Uterus (tissue), 2 donors: ENCODE data around the gene BET1L.
"Not testable (repeated sequence)": the region's sequence is repeated elsewhere in the genome, so short reads cannot be mapped to it uniquely, and the experiment has no call there.

Source experiments
- CTCF ChIP-seq, 4 experiments: fragments of 200-600 bp in 2 of 4; fragments of 450-650 bp in 2 of 4; sonication (generic) in 2 of 4; IDR thresholded peaks; one replicate each; pipeline ENCODE4 v1.5.1; 2016 to 2019; ENCODE audit warnings: antibody characterized with exemption in 4 of 4, mild to moderate bottlenecking in 2 of 4, moderate library complexity in 1 of 4
- POLR2A ChIP-seq, 2 donors: fragments of 450-650 bp; IDR thresholded peaks; one replicate each; pipeline ENCODE4 v1.6.1; 2016; ENCODE audit warnings: antibody characterized with exemption in 2 of 2, mild to moderate bottlenecking in 1 of 2, moderate library complexity in 1 of 2

- not testable (repeated sequence) for TF ChIP-seq CTCF, POLR2A (IDR thresholded peaks at IDR 0.05)
Measured at GRCh38 chr11:192674-193128, 14.5 kb downstream of the BET1L start, which contains the start of gene SCGB1C1.
